HG03460 (cell line): ENCODE results near the gene MS4A6E.

Experiments used
- ATAC-seq: cut with Tn5 transposase; IDR thresholded peaks from one replicate; pipeline ENCODE4 v1.9.1; 2021; ENCODE audit not compliant: unreplicated experiment

The MS4A6E gene

GRCh38 chr11:60371854-60372253 lies 44.8 kb downstream of the MS4A6E start:
- ATAC-seq = no peak

- no peak for ATAC-seq
Observed at GRCh38 chr11:60372767-60373166, 45.7 kb downstream of the MS4A6E start.

- ATAC-seq = no peak
Observed at GRCh38 chr11:60375316-60375715, 48.3 kb downstream of the MS4A6E start.

- ATAC-seq = no peak
Observed at GRCh38 chr11:60376601-60377000, 49.5 kb downstream of the MS4A6E start.

GRCh38 chr11:60377401-60378136 lies 50.5 kb downstream of the MS4A6E start:
- peak; percentile 58 for ATAC-seq

GRCh38 chr11:60378354-60378753 lies 51.3 kb downstream of the MS4A6E start, which contains the start of gene MS4A7:
TSS of gene MS4A7 (plus strand) at chr11:60378532. CDS start at chr11:60383142, 4,610 bp downstream.
- peak; percentile 87 for ATAC-seq

GRCh38 chr11:60389279-60389910 lies 62.3 kb downstream of the MS4A6E start:
- peak; percentile 85 for ATAC-seq

- ATAC-seq = no peak
Observed at GRCh38 chr11:60390419-60390818, 63.4 kb downstream of the MS4A6E start.
